Kidney epithelial cell (primary cell): Measurements from ENCODE around the gene CFAP58. TPM values are rescaled to one million over a fixed set of nuclear protein-coding genes. Genes with fewer than 3 reads are reported as not detected.

Experiments used
- DNase-seq: peaks from one replicate; pipeline ENCODE4 v3.0.0-alpha.2; 2010; ENCODE audit warnings: low read depth
- H3K27me3 ChIP-seq: 2 replicates; pipeline ENCODE4 v1.6.0; 2011; ENCODE audit warnings: low read length; ENCODE audit not compliant: control insufficient read depth, insufficient read depth
- H3K36me3 ChIP-seq: 2 replicates; pipeline ENCODE4 v1.5.1; 2011; ENCODE audit warnings: low read length; ENCODE audit not compliant: control insufficient read depth, insufficient read depth
- H3K4me3 ChIP-seq: 2 replicates; pipeline ENCODE4 v1.5.1; 2011; ENCODE audit warnings: low read depth, mild to moderate bottlenecking, control low read depth, low read length
- CTCF ChIP-seq: IDR thresholded peaks from 2 replicates; pipeline ENCODE4 v1.5.1; 2011; ENCODE audit warnings: mild to moderate bottlenecking, moderate library complexity, low read length, control low read depth, inconsistent platforms; ENCODE audit not compliant: insufficient read depth, poor library complexity, severe bottlenecking
- total RNA-seq: library from RNA; depleted of rRNA; stranded (reverse); fragments of >200 nt; gene quantifications from 2 replicates; pipeline ENCODE4 v1.2.3, GENCODE V29; 2015

CFAP58 gene
- total RNA-seq, 1 donor from 2014 or later, result 0.75 TPM

- no peak for TF ChIP-seq CTCF
- H3K27me3 ChIP-seq, result no peaks in the 10 kb centered on the region
- no peaks in the 10 kb centered on the region for H3K36me3 ChIP-seq
- H3K4me3 ChIP-seq, result no peak overlapping the region
- DNase-seq, result no peak
Observed at GRCh38 chr10:104333032-104333727, 20.5 kb upstream of the CFAP58 start.

GRCh38 chr10:104333728-104334373 lies 19.8 kb upstream of the CFAP58 start:
- Histone ChIP-seq H3K27me3 (no peaks in the 10 kb centered on the region), H3K4me3 (no peak overlapping the region), H3K36me3 (no peaks in the 10 kb centered on the region)
- no peak for DNase-seq
- no peak for TF ChIP-seq CTCF

GRCh38 chr10:104334561-104334960 lies 19.1 kb upstream of the CFAP58 start:
- no peak for TF ChIP-seq CTCF
- Histone ChIP-seq H3K27me3 (no peaks in the 10 kb centered on the region), H3K4me3 (no peak overlapping the region), H3K36me3 (no peaks in the 10 kb centered on the region)
- DNase-seq, result no peak

- no peak for TF ChIP-seq CTCF
- H3K36me3 ChIP-seq, result no peaks in the 10 kb centered on the region
- DNase-seq, result no peak
- H3K27me3 ChIP-seq, result no peaks in the 10 kb centered on the region
- no peak overlapping the region for H3K4me3 ChIP-seq
Observed at GRCh38 chr10:104334965-104335650, 18.5 kb upstream of the CFAP58 start.

- TF ChIP-seq CTCF, result no peak
- no peak for DNase-seq
- Histone ChIP-seq H3K4me3 (peak overlapping the region; percentile 66), H3K27me3 (no peaks in the 10 kb centered on the region), H3K36me3 (no peaks in the 10 kb centered on the region)
Observed at GRCh38 chr10:104336821-104337467, 16.7 kb upstream of the CFAP58 start.
